ENCODE measurements around the gene ITSN1.
"Not testable (repeated sequence)": the region's sequence is repeated elsewhere in the genome, so short reads cannot be mapped to it uniquely, and the experiment has no call there.

The ITSN1 gene

GRCh38 chr21:33642027-33642895 is at the start of gene ITSN1:
ITSN1 (plus strand) TSS chr21:33642501; CDS start chr21:33718829, 76,328 bp downstream.
- peak; percentile 100 for DNase-seq (ENCODE audit: low spot score)

GRCh38 chr21:33598051-33598450 is 44.2 kb upstream of the ITSN1 start:
- no peak for DNase-seq (ENCODE audit: low spot score)

GRCh38 chr21:33608559-33608958 is 33.7 kb upstream of the ITSN1 start:
- DNase-seq (ENCODE audit: low spot score): no peak

GRCh38 chr21:33611006-33611744 is 31.1 kb upstream of the ITSN1 start:
- DNase-seq (ENCODE audit: low spot score): no peak

GRCh38 chr21:33617565-33617964 is 24.7 kb upstream of the ITSN1 start:
- DNase-seq (ENCODE audit: low spot score): not testable (repeated sequence)

- no peak for DNase-seq (ENCODE audit: low spot score)
Measured at GRCh38 chr21:33618407-33618806, 23.9 kb upstream of the ITSN1 start.

- DNase-seq (ENCODE audit: low spot score): no peak
Measured at GRCh38 chr21:33619726-33620125, 22.6 kb upstream of the ITSN1 start.

GRCh38 chr21:33622253-33622652 is 20.0 kb upstream of the ITSN1 start:
- DNase-seq (ENCODE audit: low spot score): no peak

- not testable (repeated sequence) for DNase-seq (ENCODE audit: low spot score)
Measured at GRCh38 chr21:33626151-33626550, 16.1 kb upstream of the ITSN1 start.

GRCh38 chr21:33634254-33634653 is 8.0 kb upstream of the ITSN1 start:
- DNase-seq (ENCODE audit: low spot score): no peak

- DNase-seq (ENCODE audit: low spot score): no peak
Measured at GRCh38 chr21:33640697-33641351, 1.5 kb upstream of the ITSN1 start.

- peak; percentile 99 for DNase-seq (ENCODE audit: low spot score)
Measured at GRCh38 chr21:33641352-33642026, 812 bp upstream of the ITSN1 start, which contains the start of gene CRYZL1. CRYZL1 (minus strand) TSS chr21:33641741; CDS start chr21:33631551, 10,190 bp downstream.

GRCh38 chr21:33642896-33643657 is 776 bp downstream of the ITSN1 start:
- DNase-seq (ENCODE audit: low spot score): peak; percentile 68

GRCh38 chr21:33643658-33644311 is 1.5 kb downstream of the ITSN1 start:
- no peak for DNase-seq (ENCODE audit: low spot score)

- DNase-seq (ENCODE audit: low spot score): no peak
Measured at GRCh38 chr21:33644383-33645074, 2.2 kb downstream of the ITSN1 start.

GRCh38 chr21:33645730-33646129 is 3.4 kb downstream of the ITSN1 start:
- no peak for DNase-seq (ENCODE audit: low spot score)

- no peak for DNase-seq (ENCODE audit: low spot score)
Measured at GRCh38 chr21:33647587-33647986, 5.3 kb downstream of the ITSN1 start.

- no peak for DNase-seq (ENCODE audit: low spot score)
Measured at GRCh38 chr21:33648555-33648954, 6.3 kb downstream of the ITSN1 start.

GRCh38 chr21:33650230-33650629 is 7.9 kb downstream of the ITSN1 start:
- no peak for DNase-seq (ENCODE audit: low spot score)

GRCh38 chr21:33650929-33651509 is 8.7 kb downstream of the ITSN1 start:
- DNase-seq (ENCODE audit: low spot score): no peak

All from left forelimb (tissue), 1 donor.